ENCODE data around the gene ASPDH.

Gene ASPDH

GRCh38 chr19:50494186-50495019, 19.3 kb downstream of the ASPDH start:
- no peak for DNase-seq

GRCh38 chr19:50493171-50493570, 20.5 kb downstream of the ASPDH start:
- no peak for DNase-seq

GRCh38 chr19:50492303-50493052, 21.2 kb downstream of the ASPDH start:
- peak; percentile 60 for DNase-seq

GRCh38 chr19:50490991-50491472, 22.7 kb downstream of the ASPDH start:
- no peak for DNase-seq

- no peak for DNase-seq
Observed at GRCh38 chr19:50490411-50490811, 23.3 kb downstream of the ASPDH start.

- DNase-seq, result no peak
Observed at GRCh38 chr19:50489461-50490011, 24.2 kb downstream of the ASPDH start.

GRCh38 chr19:50488389-50489194, 25.1 kb downstream of the ASPDH start:
- no peak for DNase-seq

- DNase-seq, result peak; percentile 91
Observed at GRCh38 chr19:50486823-50487515, 26.7 kb downstream of the ASPDH start.

- no peak for DNase-seq
Observed at GRCh38 chr19:50485284-50485955, 28.3 kb downstream of the ASPDH start.

- DNase-seq, result no peak
Observed at GRCh38 chr19:50482916-50483315, 30.8 kb downstream of the ASPDH start.

GRCh38 chr19:50482271-50482855, 31.4 kb downstream of the ASPDH start:
- DNase-seq, result no peak

- no peak for DNase-seq
Observed at GRCh38 chr19:50481351-50482149, 32.2 kb downstream of the ASPDH start.

GRCh38 chr19:50480281-50481111, 33.2 kb downstream of the ASPDH start:
- no peak for DNase-seq

- no peak for DNase-seq
Observed at GRCh38 chr19:50479761-50480251, 33.9 kb downstream of the ASPDH start.

- DNase-seq, result peak; percentile 55
Observed at GRCh38 chr19:50478901-50479715, 34.6 kb downstream of the ASPDH start.

- no peak for DNase-seq
Observed at GRCh38 chr19:50477751-50478515, 35.8 kb downstream of the ASPDH start.

GRCh38 chr19:50476907-50477238, 36.8 kb downstream of the ASPDH start:
- DNase-seq, result no peak
